ENCODE data around the gene THRB.

DNA sequence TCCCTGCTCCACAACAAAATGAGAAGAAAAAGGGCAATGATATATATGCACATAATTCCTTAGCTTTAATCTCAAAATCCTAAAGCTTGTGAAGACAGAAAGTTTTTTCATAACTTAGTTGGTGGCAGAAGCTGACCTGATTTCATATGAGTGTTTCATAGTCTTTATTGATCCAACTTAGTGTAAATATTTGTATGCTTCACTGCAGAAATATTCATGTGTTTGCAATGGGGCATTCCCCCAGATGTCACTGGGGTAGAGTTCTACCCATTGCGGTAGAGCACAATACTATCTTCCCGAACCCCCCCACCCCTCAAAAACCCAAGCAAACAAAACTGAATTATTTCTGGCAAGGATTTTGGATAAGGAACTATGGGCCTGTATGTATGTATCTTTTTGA lies 221.2 kb downstream of the THRB start:
- TF ChIP-seq EZH2 (IDR thresholded peaks at IDR 0.05) = no peak
- TF ChIP-seq POLR2AphosphoS5 (IDR thresholded peaks at IDR 0.05; ENCODE audit: borderline replicate concordance, low read depth, low read length) = no peak
- TF ChIP-seq FOXP2 (optimal IDR thresholded peaks at IDR 0.05; ENCODE audit: control extremely low read depth, extremely low read length, insufficient read depth) = no peak
